Common myeloid progenitor, CD34-positive (primary cell): ENCODE data around the gene PRKAR1A.
A peak's percentile ranks its signal among the peaks of the same experiment; 100 is the strongest.

Experiments
- CTCF ChIA-PET: fragments of 350-600 bp; sonication (Branson Sonifier 250); formaldehyde crosslinking; loops from one replicate; lab custom pipeline; 2021; ENCODE audit warnings: antibody characterized with exemption; lab: Charles Lee
- POLR2A ChIA-PET: fragments of 350-600 bp; sonication (Branson Sonifier 250); formaldehyde crosslinking; loops from one replicate; lab custom pipeline; 2021; ENCODE audit warnings: antibody characterized with exemption; lab: Charles Lee
- DNase-seq, 3 donors: peaks; one replicate each; pipeline versions ENCODE4 v3.0.0 to v3.0.0-alpha.2; 2013
- H3K27ac ChIP-seq, 2 experiments: 1 replicate in 1 of 2; 2 replicates in 1 of 2; pipeline ENCODE4 v1.7.0; 2013; ENCODE audit warnings: inconsistent platforms in 2 of 2, low read length in 2 of 2, mild to moderate bottlenecking in 2 of 2, low read depth in 1 of 2, moderate library complexity in 1 of 2; ENCODE audit not compliant: severe bottlenecking in 2 of 2, insufficient read depth in 1 of 2, poor library complexity in 1 of 2
- H3K27me3 ChIP-seq, 5 experiments: replicated peaks in 2 of 5; 1 replicate in 3 of 5; 2 replicates in 2 of 5; pipeline versions ENCODE4 v1.6.1 to v1.7.0; 2013; ENCODE audit warnings: low read length in 4 of 5, mild to moderate bottlenecking in 2 of 5, moderate library complexity in 2 of 5, inconsistent platforms in 1 of 5; ENCODE audit not compliant: insufficient read depth in 5 of 5, control insufficient read depth in 4 of 5
- H3K36me3 ChIP-seq, 4 experiments: 1 replicate in 2 of 4; 2 replicates in 2 of 4; pipeline versions ENCODE4 v1.6.1 to v1.7.0; 2013; ENCODE audit warnings: low read length in 3 of 4, control low read depth in 1 of 4, mild to moderate bottlenecking in 1 of 4; ENCODE audit not compliant: control insufficient read depth in 4 of 4, insufficient read depth in 4 of 4
- H3K4me1 ChIP-seq, 4 experiments: 1 replicate in 3 of 4; 2 replicates in 1 of 4; pipeline versions ENCODE4 v1.6.1 to v1.7.1; 2013; ENCODE audit warnings: low read length in 3 of 4, mild to moderate bottlenecking in 3 of 4, control low read depth in 1 of 4, inconsistent platforms in 1 of 4, moderate library complexity in 1 of 4; ENCODE audit not compliant: control insufficient read depth in 4 of 4, insufficient read depth in 4 of 4; ENCODE audit errors: control extremely low read depth in 1 of 4
- H3K4me3 ChIP-seq, 7 experiments: 1 replicate in 4 of 7; 2 replicates in 3 of 7; pipeline versions ENCODE4 v1.5.1 to v1.7.0; 2013; ENCODE audit warnings: mild to moderate bottlenecking in 7 of 7, low read length in 6 of 7, moderate library complexity in 6 of 7, inconsistent platforms in 2 of 7, low read depth in 2 of 7, control low read depth in 1 of 7; ENCODE audit not compliant: insufficient read depth in 4 of 7, control insufficient read depth in 1 of 7; ENCODE audit errors: extremely low read depth in 1 of 7
- H3K9me3 ChIP-seq, 5 experiments: 1 replicate in 4 of 5; 2 replicates in 1 of 5; pipeline versions ENCODE4 v1.6.1 to v1.7.1; 2013; ENCODE audit warnings: low read length in 4 of 5, mild to moderate bottlenecking in 2 of 5, inconsistent platforms in 1 of 5, low read depth in 1 of 5, moderate library complexity in 1 of 5; ENCODE audit not compliant: control insufficient read depth in 4 of 5, insufficient read depth in 2 of 5; ENCODE audit errors: control extremely low read depth in 1 of 5
- WGBS: methylation state at CpG from one replicate; pipeline ENCODE4 v1.1.5; 2013; ENCODE audit not compliant: insufficient coverage; 5-methylcytosine and 5-hydroxymethylcytosine counted together

PRKAR1A gene

DNA sequence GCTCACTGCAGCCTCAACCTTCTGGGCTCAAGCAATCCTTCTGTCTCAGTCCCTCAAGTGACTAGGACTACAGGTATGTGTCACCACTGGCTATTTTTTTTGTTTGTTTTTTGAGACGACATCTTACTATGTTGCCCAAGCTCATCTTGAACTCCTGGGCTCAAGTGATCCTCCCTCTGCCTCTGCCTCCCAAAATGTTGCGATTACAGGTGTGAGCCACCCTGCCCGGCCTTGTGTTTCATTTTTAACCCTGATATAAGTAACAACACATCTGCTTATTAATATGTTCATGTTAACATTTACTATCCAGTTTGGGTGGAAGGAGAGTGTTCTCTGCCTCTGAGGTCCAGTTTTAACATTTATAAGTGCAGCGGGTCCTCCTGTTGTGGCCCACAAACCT is 85.8 kb downstream of the PRKAR1A start:
- Histone ChIP-seq H3K4me1 (peaks cover 0 to 20% (median 18%) of the 10 kb centered on the region in 4 experiments), H3K9me3 (no peaks in the 10 kb centered on the region), H3K27ac (no peak overlapping the region), H3K27me3 (peaks cover 5 to 78% (median 30%) of the 10 kb centered on the region in 5 experiments), H3K4me3 (no peak overlapping the region), H3K36me3 (no peaks in the 10 kb centered on the region)
- 100% methylated on average over 1 of the region's 4 CpGs for WGBS
- DNase-seq = no peak
- POLR2A ChIA-PET = no interaction called here
- CTCF ChIA-PET = no interaction called here

DNA sequence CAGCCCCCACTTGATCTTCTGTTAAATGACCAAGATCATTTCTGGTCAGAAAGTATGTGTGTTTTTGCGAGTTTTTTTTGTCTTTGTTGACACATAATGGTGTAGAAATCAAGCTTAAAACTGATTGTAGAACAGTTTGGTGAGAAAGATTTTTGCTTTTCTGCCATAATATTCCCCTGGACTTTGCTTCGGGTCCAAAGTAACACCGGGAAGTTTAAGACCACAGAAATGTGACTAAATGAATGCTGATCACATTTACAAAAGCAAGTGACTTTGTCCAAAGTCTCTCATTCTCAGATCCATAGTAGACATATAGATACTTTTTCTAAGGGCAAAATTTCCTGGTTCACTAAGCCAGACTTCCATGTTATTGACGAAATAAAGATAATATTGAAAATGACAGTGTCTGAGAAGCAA is 86.3 kb downstream of the PRKAR1A start:
- DNase-seq = no peak
- Histone ChIP-seq H3K36me3 (no peaks in the 10 kb centered on the region), H3K9me3 (no peaks in the 10 kb centered on the region), H3K4me3 (no peak overlapping the region), H3K27me3 (peaks cover 5 to 80% (median 30%) of the 10 kb centered on the region in 5 experiments), H3K4me1 (peaks cover 0 to 20% (median 18%) of the 10 kb centered on the region in 4 experiments), H3K27ac (no peak overlapping the region)
- whole genome bisulfite sequencing = no CpG with 5 or more reads among the region's 4 CpGs
- POLR2A ChIA-PET = no interaction called here
- CTCF ChIA-PET = no interaction called here

DNA sequence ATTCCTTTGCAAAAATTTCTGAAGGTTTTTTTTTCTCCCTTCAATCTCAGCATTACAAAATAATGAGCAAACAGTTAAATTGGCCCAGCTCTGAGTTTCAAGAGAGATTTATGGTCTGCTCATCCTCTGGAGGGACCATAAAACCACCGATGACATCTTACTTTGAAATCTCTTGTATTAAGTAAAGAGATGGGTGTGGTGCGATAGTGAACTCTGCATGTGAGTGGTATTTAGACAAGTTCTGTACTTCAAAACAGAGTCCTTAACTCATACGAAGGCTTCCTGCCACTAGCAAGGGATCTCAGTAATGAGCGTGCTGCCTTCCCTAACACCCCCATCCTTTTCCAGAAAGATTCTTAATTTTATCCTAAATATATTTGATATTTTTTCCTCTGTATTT is 86.9 kb downstream of the PRKAR1A start:
- CTCF ChIA-PET = no interaction called here
- Histone ChIP-seq H3K9me3 (no peaks in the 10 kb centered on the region), H3K27me3 (peaks cover 5 to 82% (median 30%) of the 10 kb centered on the region in 5 experiments), H3K4me3 (no peak overlapping the region), H3K36me3 (no peaks in the 10 kb centered on the region), H3K27ac (no peak overlapping the region), H3K4me1 (peaks cover 0 to 20% (median 18%) of the 10 kb centered on the region in 4 experiments)
- POLR2A ChIA-PET = no interaction called here
- WGBS = no CpG with 5 or more reads among the region's 4 CpGs
- no peak for DNase-seq

DNA sequence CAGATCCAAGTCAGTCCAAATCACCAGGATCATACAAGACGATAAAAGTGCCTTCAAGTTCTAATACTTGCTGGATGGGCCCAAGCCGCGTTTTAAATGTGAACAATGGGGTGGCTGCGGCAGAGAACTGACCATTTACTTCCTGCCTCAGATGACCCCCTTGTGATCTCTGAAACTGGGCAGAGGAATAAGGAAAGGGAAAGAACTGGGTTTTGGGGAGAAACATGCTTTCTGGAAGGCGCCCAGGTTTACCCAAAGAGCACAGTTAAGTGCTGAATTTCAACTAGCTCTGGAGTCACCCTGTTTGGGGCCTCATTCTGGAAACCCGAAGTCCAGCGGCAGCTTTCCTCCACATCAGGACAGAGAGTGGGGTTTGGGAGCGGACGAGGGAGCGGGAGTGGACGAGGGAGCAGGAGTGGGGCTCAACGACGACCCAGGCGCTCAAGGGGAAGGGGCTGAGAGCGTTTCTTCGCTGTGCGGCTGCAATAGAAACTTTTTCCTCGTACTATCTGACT is 87.4 kb downstream of the PRKAR1A start:
- 26% methylated on average over 17 of the region's 18 CpGs for WGBS
- Histone ChIP-seq H3K4me1 (peaks cover 0 to 20% (median 18%) of the 10 kb centered on the region in 4 experiments), H3K27me3 (peaks cover 5 to 82% (median 30%) of the 10 kb centered on the region in 5 experiments), H3K9me3 (no peaks in the 10 kb centered on the region), H3K27ac (no peak overlapping the region), H3K4me3 (peak overlapping the region in 5 of 7 experiments; percentile 30 to 73 (median 68)), H3K36me3 (no peaks in the 10 kb centered on the region)
- ChIA-PET CTCF (no interaction called here), POLR2A (no interaction called here)
- DNase-seq = no peak

DNA sequence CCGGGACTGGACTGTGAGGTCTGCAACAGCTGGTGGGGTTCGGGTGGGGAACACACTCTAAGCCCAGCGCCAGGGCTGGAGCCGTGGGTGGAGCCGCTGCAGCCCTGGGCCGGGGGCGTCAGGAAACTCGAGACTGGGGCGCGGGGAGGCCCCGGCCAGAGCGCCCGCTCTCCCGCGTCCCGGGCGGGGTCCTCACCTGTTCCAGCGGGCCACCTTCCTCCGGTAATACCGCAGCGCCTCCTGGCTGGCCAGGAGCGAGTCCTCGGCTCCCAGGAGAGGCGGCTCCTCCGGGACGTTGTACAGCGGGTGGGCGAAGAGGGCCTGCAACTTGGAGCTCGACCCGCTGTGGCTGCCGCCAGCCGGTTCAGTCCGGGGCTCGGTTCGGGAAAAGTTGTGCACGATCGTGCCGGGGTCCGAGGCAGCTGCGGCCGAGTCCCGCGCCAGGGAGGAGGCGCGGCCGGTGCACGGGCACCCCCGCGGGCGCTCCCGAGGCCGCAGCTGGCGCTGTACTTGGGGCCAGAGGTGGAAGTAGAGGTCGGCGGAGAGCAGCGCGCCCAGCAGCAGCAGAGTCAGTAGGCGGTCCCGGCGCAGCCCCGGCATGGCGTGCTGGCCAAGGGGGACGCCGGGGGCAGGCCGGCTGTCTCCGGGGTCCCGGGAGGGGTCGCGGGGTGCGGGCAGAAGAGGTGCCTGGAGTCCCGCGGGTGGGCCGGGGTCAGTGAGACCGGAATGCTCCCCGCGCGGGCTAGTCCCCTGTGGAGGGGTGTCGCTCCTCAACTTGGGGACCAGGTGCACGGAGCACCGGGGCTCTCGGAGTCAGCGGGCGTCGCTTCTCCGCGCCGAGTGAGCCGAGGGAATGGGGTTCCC is 88.1 kb downstream of the PRKAR1A start:
- ChIA-PET CTCF (no interaction called here), POLR2A (no interaction called here)
- WGBS = under 1% methylated on average over 75 of the region's 88 CpGs
- no peak overlapping the region for H3K27ac ChIP-seq
- H3K36me3 ChIP-seq = no peaks in the 10 kb centered on the region
- DNase-seq = peak in 2 of 3 donors; percentile 48 to 61
- peak overlapping the region; percentile 17 to 73 (median 68) for H3K4me3 ChIP-seq
- no peaks in the 10 kb centered on the region for H3K9me3 ChIP-seq
- H3K27me3 ChIP-seq = peaks cover 5 to 81% (median 30%) of the 10 kb centered on the region in 5 experiments
- peaks cover 0 to 19% (median 18%) of the 10 kb centered on the region in 4 experiments for H3K4me1 ChIP-seq
